HG03378 (cell line): ENCODE data around the gene TMEM87A.
"Not testable (repeated sequence)": the region's sequence is repeated elsewhere in the genome, so short reads cannot be mapped to it uniquely, and the experiment has no call there.

ENCODE experiments used
- ATAC-seq: cut with Tn5 transposase; IDR thresholded peaks from one replicate; pipeline ENCODE4 v1.9.1; 2021; ENCODE audit warnings: mild to moderate bottlenecking, moderate library complexity; ENCODE audit not compliant: unreplicated experiment

The TMEM87A gene, protein sequence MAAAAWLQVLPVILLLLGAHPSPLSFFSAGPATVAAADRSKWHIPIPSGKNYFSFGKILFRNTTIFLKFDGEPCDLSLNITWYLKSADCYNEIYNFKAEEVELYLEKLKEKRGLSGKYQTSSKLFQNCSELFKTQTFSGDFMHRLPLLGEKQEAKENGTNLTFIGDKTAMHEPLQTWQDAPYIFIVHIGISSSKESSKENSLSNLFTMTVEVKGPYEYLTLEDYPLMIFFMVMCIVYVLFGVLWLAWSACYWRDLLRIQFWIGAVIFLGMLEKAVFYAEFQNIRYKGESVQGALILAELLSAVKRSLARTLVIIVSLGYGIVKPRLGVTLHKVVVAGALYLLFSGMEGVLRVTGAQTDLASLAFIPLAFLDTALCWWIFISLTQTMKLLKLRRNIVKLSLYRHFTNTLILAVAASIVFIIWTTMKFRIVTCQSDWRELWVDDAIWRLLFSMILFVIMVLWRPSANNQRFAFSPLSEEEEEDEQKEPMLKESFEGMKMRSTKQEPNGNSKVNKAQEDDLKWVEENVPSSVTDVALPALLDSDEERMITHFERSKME

DNA sequence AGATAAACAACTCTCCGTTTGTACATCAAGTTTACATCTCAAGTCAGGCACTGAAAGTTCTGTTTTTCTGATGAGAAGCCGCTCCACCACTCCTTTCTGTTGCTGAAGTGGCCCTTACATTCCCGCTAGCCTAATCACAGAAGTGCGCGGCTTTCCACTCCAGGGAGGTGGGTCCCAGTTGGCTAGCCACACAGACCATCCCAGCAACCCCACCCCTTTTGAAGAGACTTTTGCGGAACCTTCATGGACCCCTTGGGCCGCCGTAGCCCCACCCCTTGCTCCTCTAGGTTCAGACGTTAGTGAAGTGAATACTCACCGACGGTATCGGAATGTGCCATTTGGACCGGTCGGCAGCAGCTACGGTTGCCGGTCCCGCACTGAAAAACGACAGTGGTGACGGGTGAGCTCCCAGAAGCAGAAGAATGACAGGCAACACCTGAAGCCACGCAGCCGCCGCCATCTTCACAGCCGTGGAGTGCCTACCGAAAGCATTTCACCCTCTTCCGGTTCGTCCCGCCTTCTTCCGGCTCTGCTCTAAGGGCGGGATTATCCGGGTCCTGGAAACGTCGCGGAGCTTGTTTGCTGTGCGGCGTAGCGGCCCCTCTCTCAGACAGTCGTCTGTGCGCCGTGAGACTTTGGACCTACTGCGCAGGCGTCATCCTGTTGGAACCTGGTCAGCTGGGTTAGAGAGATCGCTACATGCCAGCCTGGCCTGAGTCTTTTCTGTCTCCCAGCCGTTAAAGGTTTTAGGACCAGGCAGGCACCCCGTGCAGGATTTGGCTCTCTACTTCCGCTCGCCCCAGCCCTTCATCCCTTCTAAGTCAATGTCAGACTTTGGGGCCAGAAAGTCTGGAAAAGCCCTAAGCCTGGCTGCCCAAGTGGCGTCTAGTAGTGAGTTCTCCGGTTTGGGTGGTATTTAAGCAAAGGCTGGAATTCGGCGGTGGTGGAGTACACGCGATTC, at the start of gene TMEM87A, which contains the start of gene GANC:
Gene TMEM87A, minus strand, starts transcription at position 495 of the 961 bp plus-strand sequence. Its CDS starts 35 bp downstream, at position 460.
Gene GANC, plus strand, starts transcription at position 263 of the 961 bp plus-strand sequence. CDS start 1,281 bp downstream, outside the sequence.
- ATAC-seq = peak; percentile 85

DNA sequence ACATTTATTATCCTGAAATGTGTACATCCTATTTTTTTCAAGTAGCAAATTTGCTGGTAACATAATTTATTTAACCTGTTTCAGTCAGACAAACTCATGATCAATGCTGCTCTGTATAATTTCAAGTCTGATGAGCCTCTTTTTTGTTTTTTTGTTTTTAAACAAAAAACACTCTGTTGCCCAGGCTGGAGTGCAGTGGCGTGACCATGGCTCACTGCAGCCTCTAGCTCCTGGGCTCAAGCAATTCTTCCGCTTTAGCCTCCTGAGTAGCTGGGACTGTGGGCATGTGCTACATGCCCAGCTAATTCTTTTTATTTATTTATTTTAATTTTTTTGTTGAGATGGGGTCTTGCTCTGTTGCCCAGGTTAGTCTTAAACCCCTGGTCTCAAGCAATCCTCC, 46.0 kb upstream of the TMEM87A start:
- no peak for ATAC-seq

DNA sequence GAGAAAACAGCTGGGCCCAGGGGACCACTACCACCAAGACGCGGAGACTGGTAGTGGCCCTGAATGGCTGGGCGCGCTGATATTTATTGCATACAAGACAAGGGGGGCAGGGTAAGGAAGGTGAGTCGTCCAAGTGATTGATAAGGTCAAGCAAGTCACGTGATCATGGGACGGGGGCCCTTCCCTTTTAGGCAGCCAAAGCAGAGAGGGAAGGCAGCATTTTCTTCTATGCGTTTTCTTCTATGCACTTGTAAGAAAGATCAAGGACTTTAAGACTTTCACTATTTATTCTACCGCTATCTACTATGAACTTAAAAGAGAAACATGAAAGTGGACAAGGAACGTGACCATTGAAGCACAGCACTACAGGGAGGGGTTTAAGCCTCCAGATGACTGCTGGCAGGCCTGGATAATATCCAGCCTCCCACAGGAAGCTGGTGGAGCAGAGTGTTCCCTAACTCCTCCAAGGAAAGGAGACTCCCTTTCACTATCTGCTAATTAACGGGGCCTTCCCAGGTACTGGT, 43.1 kb upstream of the TMEM87A start:
- ATAC-seq = not testable (repeated sequence)

DNA sequence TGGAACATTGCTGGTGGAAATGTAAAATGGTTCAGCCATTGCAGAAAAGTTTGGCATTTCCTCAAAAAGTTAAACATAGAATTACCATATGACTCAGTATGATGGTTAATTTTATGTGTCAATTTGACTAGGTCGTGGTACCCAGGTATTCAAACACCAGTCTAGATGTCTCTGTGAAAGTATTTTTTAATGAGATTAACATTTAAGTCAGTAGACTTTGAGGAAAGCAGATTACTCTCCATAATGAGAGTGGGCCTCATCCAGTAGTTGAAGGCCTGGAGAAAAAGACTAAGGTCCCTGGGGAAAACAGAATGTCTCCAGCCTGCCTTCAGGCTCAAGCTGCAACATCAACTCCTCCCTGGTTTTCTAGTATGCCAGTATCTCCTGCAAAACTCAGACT, 42.3 kb upstream of the TMEM87A start:
- ATAC-seq = no peak

DNA sequence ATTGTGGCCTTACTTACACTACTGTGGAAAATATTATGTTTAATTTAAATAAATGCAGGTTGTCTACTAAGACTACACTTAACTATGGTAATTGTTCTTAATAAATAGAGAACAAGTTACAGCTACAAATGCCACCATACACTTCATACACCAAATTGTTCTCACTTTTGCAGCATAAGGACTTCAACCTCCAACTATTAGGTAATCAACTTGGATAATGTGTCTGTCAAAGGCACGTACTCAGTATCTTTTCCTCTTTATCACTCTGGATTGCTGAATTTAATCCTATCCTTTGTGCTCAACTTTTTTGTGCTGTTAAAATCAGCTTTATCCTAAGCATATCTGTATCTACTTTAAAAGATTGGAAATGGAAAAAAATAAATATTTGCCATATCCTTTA, 41.6 kb upstream of the TMEM87A start:
- no peak for ATAC-seq

DNA sequence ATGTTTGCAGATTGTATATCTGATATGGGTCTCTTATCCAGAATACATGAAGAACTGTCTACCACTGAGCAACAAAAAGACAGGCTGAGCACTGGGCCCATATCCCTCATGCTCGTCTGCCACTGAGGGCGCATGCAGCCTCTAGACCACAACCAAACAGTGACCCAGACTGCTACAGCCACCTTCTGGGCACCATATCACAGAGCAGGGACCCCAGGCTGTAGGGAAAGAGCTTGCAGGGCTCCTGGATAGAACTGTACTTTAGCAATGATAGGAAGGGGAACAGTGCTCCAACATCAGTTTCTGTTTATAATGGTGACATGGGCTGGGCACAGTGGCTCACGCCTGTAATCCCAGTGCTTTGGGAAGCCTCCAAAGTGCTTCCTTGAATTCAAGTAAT, 40.2 kb upstream of the TMEM87A start:
- ATAC-seq = no peak

DNA sequence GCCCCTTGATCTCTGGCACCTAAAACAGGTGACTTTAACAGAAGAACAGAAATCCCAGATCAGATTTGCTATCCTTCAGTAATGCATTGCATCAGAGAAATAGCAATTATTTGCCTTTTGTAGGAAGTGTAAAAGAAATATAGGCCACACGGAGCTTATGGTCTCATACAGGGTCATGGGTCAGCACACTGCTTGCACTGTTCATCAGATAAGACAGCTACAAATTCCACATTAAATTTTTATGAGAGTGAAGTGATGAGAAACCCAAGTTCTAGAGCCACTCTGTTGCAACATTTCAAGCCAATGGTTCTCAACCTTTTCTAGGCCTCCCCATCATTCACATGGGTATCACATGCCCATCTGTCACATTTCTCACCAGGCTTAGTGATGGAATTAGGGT, 33.4 kb upstream of the TMEM87A start:
- ATAC-seq = no peak

DNA sequence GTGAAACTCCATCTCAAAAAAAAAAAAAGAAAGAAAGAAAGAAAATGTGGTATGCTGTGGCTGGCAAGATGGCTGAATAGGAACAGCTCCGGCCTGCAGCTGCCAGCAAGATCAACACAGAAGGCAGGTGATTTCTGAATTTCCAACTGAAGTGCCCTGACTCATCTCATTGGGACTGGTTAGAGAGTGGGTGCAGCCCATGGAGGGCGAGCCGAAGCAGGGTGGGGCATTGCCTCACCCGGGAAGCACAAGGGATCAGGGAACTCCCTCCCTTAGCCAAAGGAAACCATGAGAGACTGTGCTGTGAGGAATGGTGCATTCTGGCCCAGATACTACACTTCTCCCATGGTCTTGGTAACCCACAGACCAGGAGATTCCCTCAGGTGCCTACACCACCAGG, 27.8 kb upstream of the TMEM87A start:
- ATAC-seq = not testable (repeated sequence)

DNA sequence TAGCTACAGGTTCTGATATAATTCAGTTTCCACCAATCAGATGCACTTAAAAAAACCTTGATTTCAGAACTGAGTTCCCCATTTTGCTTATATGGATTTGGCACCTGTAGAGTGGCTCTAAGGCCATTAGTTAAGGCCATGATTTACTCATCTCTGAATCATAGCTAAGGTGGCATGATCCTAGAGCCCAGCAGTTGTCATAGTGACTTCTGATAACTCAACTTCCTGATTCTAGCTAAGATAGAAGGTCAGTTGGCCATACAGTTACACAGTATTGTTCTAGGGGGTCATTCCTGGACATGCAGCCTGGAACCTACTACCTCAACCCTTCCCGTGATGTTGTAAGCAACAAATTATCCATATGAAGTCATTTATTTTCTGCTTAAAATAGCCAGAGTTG, 15.9 kb upstream of the TMEM87A start:
- no peak for ATAC-seq

DNA sequence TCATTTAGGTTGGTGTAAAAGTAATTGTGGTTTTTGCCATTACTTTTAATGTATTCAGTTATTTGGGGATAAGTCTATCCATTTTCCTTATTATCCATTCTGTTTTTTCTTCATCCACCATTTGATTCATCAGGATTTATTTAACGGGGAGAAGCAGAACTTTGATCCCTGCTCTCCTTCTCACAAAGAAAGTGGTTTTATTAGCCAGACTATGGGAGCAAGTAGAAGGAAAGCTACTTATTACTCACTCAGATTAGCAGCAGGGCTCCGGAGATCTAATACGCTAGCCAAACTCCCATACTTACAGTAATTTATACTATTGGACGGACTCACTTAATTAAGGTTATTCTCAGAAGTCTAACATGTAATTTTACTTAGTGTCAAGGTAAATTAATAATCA, 14.7 kb upstream of the TMEM87A start:
- no peak for ATAC-seq

DNA sequence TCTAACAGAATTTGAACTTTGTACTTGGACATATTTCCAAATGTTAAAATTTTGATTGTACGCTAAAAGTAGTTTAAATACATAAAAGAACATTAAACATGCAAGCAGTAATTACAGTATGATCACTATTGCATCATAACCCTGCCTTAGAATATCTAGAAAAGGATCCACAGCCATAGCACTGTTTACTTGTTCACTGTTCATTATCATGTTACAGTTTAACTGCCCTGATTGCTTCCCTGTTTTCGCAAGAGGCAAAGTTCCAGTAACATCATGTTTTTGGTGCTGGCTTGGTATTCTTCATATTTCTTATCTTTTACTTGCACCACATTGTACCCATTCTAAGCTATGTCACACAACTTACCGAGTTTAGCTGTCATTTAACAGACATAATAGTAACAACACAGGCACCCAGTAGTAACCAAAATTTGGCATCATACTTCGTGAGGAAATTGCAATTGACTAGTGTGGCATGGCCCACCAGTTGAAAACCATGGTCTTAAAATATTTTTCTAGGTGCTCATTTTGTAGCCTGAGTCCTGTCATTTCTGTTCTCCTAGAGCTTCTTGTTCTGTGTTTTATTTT, 13.3 kb upstream of the TMEM87A start:
- ATAC-seq = no peak

DNA sequence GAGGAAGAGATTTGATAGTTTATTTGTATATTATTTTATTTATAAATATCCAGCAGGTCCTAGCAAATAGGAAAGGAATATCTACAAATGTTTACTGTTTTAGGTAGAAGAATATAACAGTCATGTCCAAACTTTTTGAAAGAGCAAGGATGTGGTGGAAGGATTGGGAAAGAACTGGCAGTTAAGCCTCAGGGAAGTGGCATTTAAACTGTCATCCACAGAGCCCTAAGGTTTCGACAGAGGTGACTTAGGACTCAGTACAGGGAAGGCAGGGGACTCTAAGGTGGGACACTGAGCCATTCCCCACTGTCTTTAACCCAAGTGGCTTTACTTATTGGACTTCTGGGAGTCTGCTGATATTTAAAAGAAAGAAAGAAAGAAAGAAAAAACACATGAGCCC, 11.8 kb upstream of the TMEM87A start:
- no peak for ATAC-seq

DNA sequence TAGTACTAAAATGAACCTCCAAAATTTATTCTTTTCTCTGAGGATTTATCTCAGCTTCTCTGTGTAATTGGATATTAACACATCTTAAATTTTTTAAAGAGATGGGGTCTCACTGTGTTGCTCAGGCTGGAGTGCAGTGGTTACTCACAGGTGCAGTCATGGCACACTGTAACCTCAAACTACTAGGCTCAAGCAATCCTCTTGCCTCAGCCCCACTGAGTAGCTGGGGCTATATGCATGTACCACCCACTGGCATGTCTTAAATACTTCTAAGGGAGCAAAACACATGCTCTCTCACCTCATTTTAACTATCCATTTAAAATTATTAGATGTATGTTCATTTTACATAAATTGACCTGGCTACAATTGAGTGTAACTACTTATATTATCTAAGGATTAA, 11.3 kb upstream of the TMEM87A start:
- no peak for ATAC-seq

DNA sequence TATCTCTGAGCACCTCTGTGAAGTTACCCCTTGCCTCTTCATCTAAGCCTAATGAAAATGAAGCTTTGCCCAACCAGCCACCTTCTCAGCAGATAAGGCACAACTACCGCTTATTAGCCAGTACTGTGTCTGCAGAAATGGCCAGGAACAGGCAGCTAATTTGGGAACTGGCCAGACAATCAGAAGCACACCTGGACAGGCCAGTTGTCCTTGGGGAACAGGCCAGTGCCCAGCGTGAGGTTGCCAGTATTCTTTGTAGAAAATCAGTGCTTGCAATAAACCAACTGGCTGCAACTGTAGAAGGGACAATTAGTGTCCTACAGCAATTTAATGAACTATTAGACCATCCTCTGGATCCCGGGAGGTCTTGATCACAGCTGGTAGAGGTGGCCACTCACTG, 10.4 kb upstream of the TMEM87A start:
- no peak for ATAC-seq

DNA sequence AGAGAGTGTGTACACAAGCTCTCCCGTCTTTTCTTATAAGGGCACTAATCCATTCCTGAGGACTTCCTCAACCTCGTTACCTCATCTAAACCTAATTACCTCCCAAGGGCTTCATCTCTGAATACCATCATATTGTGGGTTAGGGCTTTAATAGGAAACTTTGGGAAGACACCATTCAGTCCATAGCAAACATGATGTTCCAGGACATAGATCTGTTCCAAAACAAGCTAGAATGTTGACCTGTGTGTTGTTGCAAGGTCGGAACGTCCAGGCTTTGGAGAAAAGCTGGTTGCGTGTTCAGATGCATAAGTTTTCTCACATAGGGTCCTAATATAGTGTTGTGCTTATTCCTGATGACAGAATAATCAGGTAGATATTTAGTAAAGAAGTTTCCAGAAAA, 9.7 kb upstream of the TMEM87A start:
- ATAC-seq = no peak

DNA sequence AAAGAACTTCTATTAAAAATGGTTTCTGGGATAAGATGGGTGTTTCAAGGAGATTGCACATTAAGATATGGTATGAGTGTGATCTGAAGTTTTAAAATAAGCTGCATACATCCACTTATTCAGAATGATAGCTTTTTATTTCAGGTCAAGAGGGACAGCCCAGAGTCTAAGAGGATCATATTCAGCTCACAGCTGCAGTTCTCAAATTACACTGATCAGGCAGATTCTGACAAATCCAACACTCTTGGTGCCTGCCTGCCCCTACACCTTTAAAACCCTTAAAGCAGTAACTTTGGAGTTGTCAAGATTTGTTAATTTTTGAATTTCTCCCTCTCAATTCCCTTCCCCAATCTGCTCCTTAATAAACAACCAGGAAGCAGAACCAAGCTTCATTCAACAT, 9.1 kb upstream of the TMEM87A start:
- no peak for ATAC-seq

DNA sequence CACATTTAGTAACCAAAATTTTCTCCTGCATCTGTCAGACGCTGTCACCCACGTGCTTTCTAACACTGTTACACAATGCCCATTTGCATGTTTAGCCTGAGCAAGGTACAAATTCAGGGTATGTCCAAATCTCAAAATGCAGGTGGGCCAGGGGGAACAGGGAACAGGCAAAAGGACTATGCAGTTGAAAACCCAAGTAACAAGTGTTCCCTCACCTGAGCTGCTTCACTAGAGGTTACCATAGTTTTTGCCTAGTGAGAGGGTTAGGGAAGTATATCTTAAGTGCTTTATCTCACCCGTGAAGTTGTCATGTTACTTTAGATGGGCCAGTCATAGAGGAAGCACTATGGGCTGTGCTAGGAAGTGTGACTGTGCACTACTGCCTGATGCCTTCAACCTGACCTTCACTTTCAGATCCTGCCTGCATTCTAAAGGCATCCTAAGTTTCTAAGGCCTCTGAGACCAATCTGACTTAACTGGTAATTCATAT, 6.0 kb upstream of the TMEM87A start:
- ATAC-seq = no peak

DNA sequence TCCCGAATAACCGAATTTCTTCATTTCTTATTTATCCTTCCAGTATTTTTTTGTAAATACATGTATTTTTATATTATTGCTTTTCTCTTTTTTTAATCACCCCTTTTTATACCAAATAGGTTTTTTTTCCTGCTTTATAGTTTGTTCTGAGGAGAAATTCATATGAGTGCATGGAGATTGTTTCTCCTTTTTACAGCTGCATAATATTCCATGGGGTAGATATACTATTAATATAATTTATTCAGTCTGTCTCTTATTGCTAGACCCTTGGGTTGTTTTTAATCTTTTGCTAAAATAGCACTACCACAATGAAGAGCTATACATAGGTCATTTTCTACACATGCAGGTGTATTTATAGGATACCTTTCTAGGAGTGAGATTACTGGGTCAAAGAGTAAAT, 3.5 kb upstream of the TMEM87A start:
- no peak for ATAC-seq

DNA sequence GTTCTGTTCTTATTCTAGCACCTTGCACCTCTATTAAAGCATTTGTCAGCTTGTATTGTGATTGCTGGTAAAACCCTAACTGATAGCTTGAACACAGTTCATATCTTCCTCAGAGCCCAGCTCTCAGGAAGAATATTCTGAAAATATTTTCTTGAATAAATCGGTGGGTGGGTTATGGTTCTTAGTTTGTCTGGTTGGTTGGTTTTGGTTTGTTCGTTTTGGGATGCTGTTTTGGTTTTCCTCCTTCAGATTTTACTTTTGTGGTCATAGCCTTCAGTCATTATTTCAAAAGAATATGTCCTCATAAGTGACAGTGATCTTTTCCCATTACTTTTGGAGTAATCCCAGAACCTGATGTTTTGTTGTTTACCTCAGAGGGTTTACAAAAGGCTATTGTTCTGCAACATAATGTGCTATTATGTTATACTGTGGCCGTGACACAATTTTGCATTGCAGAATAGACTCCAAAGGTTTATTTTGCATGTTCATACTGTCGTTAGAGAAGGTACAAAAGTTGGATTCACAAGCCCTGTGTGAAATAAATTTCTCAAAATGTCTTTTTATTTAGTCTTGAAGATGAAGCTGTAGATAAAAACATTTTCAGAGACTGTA, 2.7 kb upstream of the TMEM87A start:
- ATAC-seq = no peak

DNA sequence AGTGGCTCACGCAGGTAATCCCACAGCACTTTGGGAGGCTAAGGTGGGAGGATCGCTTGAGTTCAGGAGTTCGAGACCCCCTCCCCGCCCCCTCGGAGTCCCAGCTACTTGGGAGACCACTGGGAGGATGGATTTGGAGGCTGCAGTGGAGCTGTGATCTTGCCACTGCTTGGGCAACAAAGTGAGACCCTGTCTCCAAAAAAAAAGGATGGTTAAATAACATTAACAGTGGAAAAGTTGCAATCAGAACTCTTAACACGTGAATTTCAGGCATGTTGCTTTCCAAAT, 1.4 kb upstream of the TMEM87A start:
- no peak for ATAC-seq
